Fibroblast of villous mesenchyme (primary cell): ENCODE data around the gene SLCO4A1. TPM values are rescaled to one million over a fixed set of nuclear protein-coding genes. Genes with fewer than 3 reads are reported as not detected.
A peak's percentile ranks its signal among the peaks of the same experiment; 100 is the strongest.

ENCODE experiments used
- DNase-seq: peaks from one replicate; pipeline ENCODE4 v3.0.0-alpha.2; 2010; ENCODE audit warnings: low read depth
- H3K4me3 ChIP-seq: 2 replicates; pipeline ENCODE4 v1.5.1; 2011; ENCODE audit warnings: low read depth, mild to moderate bottlenecking, low read length
- total RNA-seq: library from RNA; depleted of rRNA; stranded (reverse); fragments of >200 nt; gene quantifications from 2 replicates; pipeline ENCODE4 v1.2.3, GENCODE V29; 2012
- TF ChIP-seq, protein P1 (sequence below): IDR thresholded peaks from 2 replicates; pipeline ENCODE4 v1.5.1; 2012; ENCODE audit warnings: low read depth, mild to moderate bottlenecking, low read length; ENCODE audit not compliant: insufficient read depth

Gene SLCO4A1
- total RNA-seq, 1 donor, result 3.0 TPM

DNA sequence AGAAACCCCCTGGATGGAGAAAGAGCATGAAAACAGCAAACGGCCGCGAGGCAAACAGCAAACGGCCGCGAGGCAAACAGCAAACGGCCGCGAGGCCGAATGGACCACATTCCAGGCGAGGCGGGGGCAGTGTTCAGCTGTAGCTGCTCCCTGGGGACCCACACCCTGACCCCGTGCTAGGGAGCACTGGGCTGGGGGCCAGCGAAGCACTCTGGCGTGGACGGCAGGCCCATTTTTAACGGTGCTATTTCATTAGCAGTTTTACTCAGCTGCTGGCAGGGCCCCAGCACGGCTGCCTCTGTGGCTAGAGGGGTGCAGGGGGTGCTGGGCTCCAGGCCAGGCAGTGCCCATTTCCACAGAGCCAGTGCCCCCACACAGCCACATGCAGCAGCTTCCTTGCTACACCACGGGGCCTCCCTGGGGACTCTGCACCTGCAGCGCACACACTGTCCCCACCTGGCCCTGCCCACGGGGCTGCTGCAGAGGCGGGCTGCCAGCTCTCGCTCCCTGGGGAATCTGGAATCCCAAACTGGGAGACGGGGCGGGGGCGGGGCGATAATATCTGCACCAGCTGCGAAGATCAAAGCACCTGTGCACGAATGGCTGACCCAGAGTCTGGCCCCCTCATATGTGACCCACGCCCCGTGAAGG is 35.6 kb upstream of the SLCO4A1 start:
- TF ChIP-seq, protein P1, sequence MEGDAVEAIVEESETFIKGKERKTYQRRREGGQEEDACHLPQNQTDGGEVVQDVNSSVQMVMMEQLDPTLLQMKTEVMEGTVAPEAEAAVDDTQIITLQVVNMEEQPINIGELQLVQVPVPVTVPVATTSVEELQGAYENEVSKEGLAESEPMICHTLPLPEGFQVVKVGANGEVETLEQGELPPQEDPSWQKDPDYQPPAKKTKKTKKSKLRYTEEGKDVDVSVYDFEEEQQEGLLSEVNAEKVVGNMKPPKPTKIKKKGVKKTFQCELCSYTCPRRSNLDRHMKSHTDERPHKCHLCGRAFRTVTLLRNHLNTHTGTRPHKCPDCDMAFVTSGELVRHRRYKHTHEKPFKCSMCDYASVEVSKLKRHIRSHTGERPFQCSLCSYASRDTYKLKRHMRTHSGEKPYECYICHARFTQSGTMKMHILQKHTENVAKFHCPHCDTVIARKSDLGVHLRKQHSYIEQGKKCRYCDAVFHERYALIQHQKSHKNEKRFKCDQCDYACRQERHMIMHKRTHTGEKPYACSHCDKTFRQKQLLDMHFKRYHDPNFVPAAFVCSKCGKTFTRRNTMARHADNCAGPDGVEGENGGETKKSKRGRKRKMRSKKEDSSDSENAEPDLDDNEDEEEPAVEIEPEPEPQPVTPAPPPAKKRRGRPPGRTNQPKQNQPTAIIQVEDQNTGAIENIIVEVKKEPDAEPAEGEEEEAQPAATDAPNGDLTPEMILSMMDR, result no peak
- DNase-seq, result peak; percentile 55
- no peak overlapping the region for H3K4me3 ChIP-seq

- no peak overlapping the region for H3K4me3 ChIP-seq
- no peak for DNase-seq
- TF ChIP-seq, protein P1, result no peak
These were observed 34.7 kb upstream of the SLCO4A1 start for GRCh38 chr20:62607366-62608217.

GRCh38 chr20:62608218-62608565 is 34.1 kb upstream of the SLCO4A1 start:
- TF ChIP-seq, protein P1, result no peak
- DNase-seq, result no peak
- no peak overlapping the region for H3K4me3 ChIP-seq

GRCh38 chr20:62609279-62609720 is 33.0 kb upstream of the SLCO4A1 start:
- TF ChIP-seq, protein P1, result no peak
- DNase-seq, result no peak
- no peak overlapping the region for H3K4me3 ChIP-seq

GRCh38 chr20:62609811-62610757 is 32.2 kb upstream of the SLCO4A1 start:
- no peak overlapping the region for H3K4me3 ChIP-seq
- TF ChIP-seq, protein P1, result no peak
- DNase-seq, result no peak

DNA sequence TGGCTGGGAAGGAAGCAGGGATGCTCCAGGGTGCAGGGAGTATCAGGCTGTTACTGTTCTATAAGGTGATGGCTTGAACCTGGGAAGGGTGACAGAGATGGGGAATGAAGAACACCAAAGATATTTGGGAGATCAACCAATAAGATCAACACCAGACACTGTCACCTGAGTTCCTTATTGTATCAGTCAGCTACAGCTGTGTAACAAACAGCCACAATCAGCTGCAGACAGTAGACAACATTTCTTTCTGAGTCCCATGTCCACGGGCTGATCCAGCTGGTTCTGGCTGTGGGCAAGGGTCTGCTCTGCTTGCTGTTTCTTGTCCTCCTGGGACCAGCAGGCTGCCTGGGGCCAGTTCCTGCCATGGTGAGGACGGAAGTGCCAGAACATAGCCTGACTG is 31.3 kb upstream of the SLCO4A1 start:
- no peak overlapping the region for H3K4me3 ChIP-seq
- no peak for DNase-seq
- TF ChIP-seq, protein P1, result no peak
